K562 (cell line): ENCODE data around the gene ZBTB16. TPM values are rescaled to one million over a fixed set of nuclear protein-coding genes. Genes with fewer than 3 reads are reported as not detected.

Source experiments
- ATAC-seq: fragments of 200-7000 bp; cut with Tn5 transposase; 3 replicates; pipeline ENCODE4 v1.9.1; 2020; ENCODE audit warnings: moderate library complexity
- BruUV-seq: library from RNA; stranded (reverse); fragments of 400-500 nt; replicated peaks from 2 replicates; lab custom pipeline; 2021; lab: Mats Ljungman, UMichigan
- CTCF ChIA-PET: fragments of 300-600 bp; formaldehyde crosslinking; extraction: SDS; loops from one replicate; lab custom pipeline; 2021; ENCODE audit warnings: low intra/inter-chr PET ratio; lab: Yijun Ruan, JAX
- POLR2A ChIA-PET: fragments of 300-600, 350-650 bp; sonication (Branson Sonifier 250); formaldehyde crosslinking; extraction: SDS; loops from one replicate; lab custom pipeline; 2021; ENCODE audit warnings: antibody characterized with exemption, inconsistent platforms; lab: Yijun Ruan, JAX
- DNase-seq, 4 experiments: peaks; one replicate each; pipeline versions ENCODE4 v3.0.0 to v3.0.0-alpha.2; 2011 to 2018; ENCODE audit warnings: low spot score in 3 of 4, mixed read lengths in 3 of 4; ENCODE audit errors: extremely low read depth in 1 of 4
- FAIRE-seq: peaks from 2 replicates; lab custom pipeline; 2011; peaks lifted over from hg19 to GRCh38; lab: Jason Lieb, UNC
- H2AFZ ChIP-seq: 2 replicates; pipeline ENCODE4 v1.6.0; 2011; ENCODE audit warnings: low read depth, low read length, control low read depth, inconsistent platforms
- H3K27ac ChIP-seq: fragments of 200-600 bp; 3 replicates; pipeline ENCODE4 v1.8.0; 2011; ENCODE audit warnings: low read depth, mild to moderate bottlenecking, control low read depth, inconsistent platforms, low read length, moderate library complexity, mixed read lengths; ENCODE audit errors: extremely low read depth
- H3K27me3 ChIP-seq, 2 experiments: fragments of 300-600 bp in 1 of 2; 2 replicates in 1 of 2; 3 replicates in 1 of 2; pipeline versions ENCODE4 v1.6.0 to v1.8.0; 2011; ENCODE audit warnings: inconsistent platforms in 2 of 2, low read length in 2 of 2, mild to moderate bottlenecking in 1 of 2, mixed read lengths in 1 of 2, moderate library complexity in 1 of 2; ENCODE audit not compliant: control insufficient read depth in 2 of 2, insufficient read depth in 2 of 2
- H3K36me3 ChIP-seq: fragments of 300-600 bp; 3 replicates; pipeline ENCODE4 v1.8.0; 2011; ENCODE audit warnings: mild to moderate bottlenecking, low read length, inconsistent platforms; ENCODE audit not compliant: control insufficient read depth, insufficient read depth
- H3K4me1 ChIP-seq, 2 experiments: fragments of 200-600 bp in 1 of 2; replicated peaks in 1 of 2; 2 replicates in 1 of 2; 3 replicates in 1 of 2; pipeline versions ENCODE4 v1.5.1 to v1.8.0; 2011; ENCODE audit warnings: inconsistent platforms in 2 of 2, low read length in 2 of 2, mild to moderate bottlenecking in 1 of 2, mixed read lengths in 1 of 2, moderate library complexity in 1 of 2; ENCODE audit not compliant: control insufficient read depth in 2 of 2, insufficient read depth in 2 of 2
- H3K4me2 ChIP-seq: 2 replicates; pipeline ENCODE4 v1.6.1; 2011; ENCODE audit warnings: low read length, control low read depth, inconsistent platforms, mixed read lengths; ENCODE audit not compliant: insufficient read depth
- H3K4me3 ChIP-seq: fragments of 200-600 bp; sonication (generic), shearing (Covaris generic); 2 replicates; pipeline ENCODE4 v1.5.1; 2016; ENCODE audit warnings: control low read depth, inconsistent platforms
- H3K79me2 ChIP-seq: fragments of 200-600 bp; 3 replicates; pipeline ENCODE4 v1.8.0; 2011; ENCODE audit warnings: low read length, inconsistent platforms; ENCODE audit not compliant: control insufficient read depth, insufficient read depth
- H3K9ac ChIP-seq, 2 experiments: 2 replicates each; pipeline versions ENCODE4 v1.6.0 to v1.6.1; 2011; ENCODE audit warnings: low read depth in 2 of 2, low read length in 2 of 2, control low read depth in 1 of 2, inconsistent platforms in 1 of 2, mild to moderate bottlenecking in 1 of 2, mixed read lengths in 1 of 2; ENCODE audit not compliant: insufficient read depth in 1 of 2
- H3K9me1 ChIP-seq: one replicate; pipeline ENCODE4 v1.6.0; 2011; ENCODE audit warnings: inconsistent platforms, mild to moderate bottlenecking, low read length, moderate library complexity; ENCODE audit not compliant: control insufficient read depth, insufficient read depth
- H3K9me3 ChIP-seq: replicated peaks from 2 replicates; pipeline ENCODE4 v1.5.1; 2011; ENCODE audit warnings: low read depth, low read length, inconsistent platforms; ENCODE audit not compliant: control insufficient read depth, insufficient read depth
- H4K20me1 ChIP-seq: replicated peaks from 2 replicates; pipeline ENCODE4 v1.6.1; 2011; ENCODE audit warnings: low read length, inconsistent platforms, mixed read lengths; ENCODE audit not compliant: control insufficient read depth, insufficient read depth
- CTBP1 ChIP-seq: fragments of 450-650 bp; IDR thresholded peaks from 2 replicates; pipeline ENCODE4 v1.6.1; 2016; ENCODE audit warnings: borderline replicate concordance
- GATA2 ChIP-seq: sonication (generic); formaldehyde crosslinking; IDR thresholded peaks from 2 replicates; pipeline ENCODE4 v1.4.0; 2020; ENCODE audit warnings: mild to moderate bottlenecking, missing genetic modification reagents
- KDM2B ChIP-seq: fragments of 250-450 bp; sonication (Bioruptor Pico); IDR thresholded peaks from 2 replicates; pipeline ENCODE4 v1.8.0; 2021; ENCODE audit warnings: mild to moderate bottlenecking, moderate library complexity
- NCOR1 ChIP-seq: fragments of 450-650 bp; IDR thresholded peaks from 2 replicates; pipeline ENCODE4 v1.6.1; 2016; ENCODE audit warnings: mild to moderate bottlenecking, moderate library complexity
- NONO ChIP-seq, 2 experiments: fragments of 200-400 bp in 1 of 2; fragments of 450-650 bp in 1 of 2; formaldehyde crosslinking in 1 of 2; IDR thresholded peaks; 2 replicates each; pipeline ENCODE4 v1.6.1; 2017; ENCODE audit warnings: low read depth in 2 of 2, mild to moderate bottlenecking in 2 of 2, moderate library complexity in 2 of 2, low read length in 1 of 2
- RFX5 ChIP-seq: IDR thresholded peaks from 2 replicates; pipeline ENCODE4 v1.6.1; 2011; ENCODE audit warnings: low read depth, mild to moderate bottlenecking, improper control_type of control experiment, low read length
- RFX7 ChIP-seq: fragments of 250-450 bp; sonication (Bioruptor Pico); IDR thresholded peaks from 2 replicates; pipeline ENCODE4 v1.5.1; 2021; ENCODE audit warnings: mild to moderate bottlenecking
- SRSF1 ChIP-seq: fragments of 200-400 bp; formaldehyde crosslinking; IDR thresholded peaks from 2 replicates; pipeline ENCODE4 v1.6.1; 2017; ENCODE audit warnings: mild to moderate bottlenecking, low read depth, low read length, moderate library complexity
- TRIM24 ChIP-seq, 2 experiments: fragments of 450-650 bp; IDR thresholded peaks; 2 replicates each; pipeline ENCODE4 v1.6.1; 2016
- ZNF347 ChIP-seq: fragments of 450-650 bp; formaldehyde crosslinking; IDR thresholded peaks from 2 replicates; pipeline ENCODE4 v1.4.0; 2020; ENCODE audit warnings: low read depth, mild to moderate bottlenecking, moderate library complexity
- WGBS: fragments of 100-300 bp; shearing (Covaris generic); methylation state at CpG from one replicate; pipeline ENCODE4 v1.1.6; 2016; ENCODE audit warnings: low coverage, mixed read lengths; ENCODE audit not compliant: insufficient coverage; ENCODE audit errors: missing lambda C conversion rate; 5-methylcytosine and 5-hydroxymethylcytosine counted together
- in situ Hi-C: fragments of 300-500 bp; cut with MboI; formaldehyde crosslinking; loops from 4 replicates; pipeline ENCODE4 v1.15.0; 2018; ENCODE audit warnings: inconsistent platforms, mixed read lengths
- intact Hi-C: fragments of 100-400 bp; cut with micrococcal nuclease; formaldehyde crosslinking; loops from 2 replicates; pipeline ENCODE4 v1.14.2; 2022
- polyA plus RNA-seq, 8 experiments: library from polyadenylated mRNA; depleted of rRNA in 4 of 8; stranded (reverse) in 5 of 8; unstranded in 3 of 8; fragments of >200 nt; fragmentation: Nextera tagmentation in 2 of 8; fragmentation: Illumina TruSeq in 1 of 8; extraction: Ambion mirVana in 2 of 8; extraction: Trizol in 1 of 8; gene quantifications; 2 replicates each; pipeline versions ENCODE4 v1.2.1 to v1.2.3, GENCODE V29; 2011 to 2014; ENCODE audit warnings: inconsistent platforms in 1 of 8, missing spikeins in 1 of 8
- total RNA-seq, 7 experiments: library from RNA; depleted of rRNA in 6 of 7; stranded (reverse); fragments of >200 nt in 6 of 7; fragmentation: Illumina TruSeq in 2 of 7; extraction: Trizol in 2 of 7; gene quantifications; 2 replicates each; pipeline versions ENCODE4 v1.2.1 to v1.2.3, GENCODE V29; 2011 to 2021; ENCODE audit warnings: low replicate concordance in 1 of 7

The ZBTB16 gene
- total and polyA plus RNA-seq, 9 of the 15 experiments (the other 6 are each of a cell fraction or from before 2014, with no cell fraction given), result 0.06 to 0.40 (median 0.24) TPM; not detected in 4

GRCh38 chr11:114175706-114176105 lies 116.2 kb downstream of the ZBTB16 start:
- Histone ChIP-seq H3K27me3 (peaks cover 22 to 70% of the 10 kb centered on the region in 2 experiments; a peak in 4 of 5 replicates), H3K27ac (no peak overlapping the region), H3K9me1 (no peaks in the 10 kb centered on the region), H3K4me1 (peaks cover 0 to 3% of the 10 kb centered on the region in 2 experiments; a peak in 1 of 5 replicates), H3K36me3 (no peaks in the 10 kb centered on the region), H3K9me3 (no peaks in the 10 kb centered on the region), H3K79me2 (no peaks in the 10 kb centered on the region), H2AFZ (no peak overlapping the region), H4K20me1 (no peaks in the 10 kb centered on the region), H3K9ac (no peak overlapping the region), H3K4me3 (no peak overlapping the region), H3K4me2 (no peak overlapping the region)
- CTCF ChIA-PET, result no interaction called here
- intact Hi-C loops (loop anchor here (5.0 kb wide), 1 partner anchor 138 kb away; no protein-coding TSS in a partner anchor), in situ Hi-C loops (no loop called here)
- no peak for FAIRE-seq
- no peak for DNase-seq
- POLR2A ChIA-PET, result interaction anchor here (1.0 to 2.5 kb wide), 2 partner anchors 10 to 62 kb away, joined by 4 to 8 read pairs; no protein-coding TSS in a partner anchor
- ATAC-seq, result no peak
- WGBS, result 2% methylated on average over 3 of the region's 6 CpGs
- no peak for TF ChIP-seq KDM2B (CRISPR knock-in tag)
- no peak for TF ChIP-seq NONO (IDR thresholded peaks at IDR 0.05; ENCODE audit: low read depth in 2 of 2, low read length in 1 of 2)
- TF ChIP-seq GATA2 (CRISPR knock-in tag), result no peak
- TF ChIP-seq RFX5, result no peak
- TF ChIP-seq CTBP1, result no peak
- TF ChIP-seq SRSF1, result no peak
- TF ChIP-seq TRIM24 (IDR thresholded peaks at IDR 0.05), result no peak
- no peak for TF ChIP-seq RFX7 (CRISPR knock-in tag)
- no peak for TF ChIP-seq NCOR1
- no peak for TF ChIP-seq ZNF347 (CRISPR knock-in tag)
- BruUV-seq, result no TSS peak
